ENCODE measurements around the gene GINS1. TPM values are rescaled to one million over a fixed set of nuclear protein-coding genes. Genes with fewer than 3 reads are reported as not detected.

Gene GINS1
- total and polyA plus RNA-seq, 2 of the 8 experiments (the other 6 are each of a cell fraction or from before 2014, with no cell fraction given), result 44.7 to 68.4 TPM

DNA sequence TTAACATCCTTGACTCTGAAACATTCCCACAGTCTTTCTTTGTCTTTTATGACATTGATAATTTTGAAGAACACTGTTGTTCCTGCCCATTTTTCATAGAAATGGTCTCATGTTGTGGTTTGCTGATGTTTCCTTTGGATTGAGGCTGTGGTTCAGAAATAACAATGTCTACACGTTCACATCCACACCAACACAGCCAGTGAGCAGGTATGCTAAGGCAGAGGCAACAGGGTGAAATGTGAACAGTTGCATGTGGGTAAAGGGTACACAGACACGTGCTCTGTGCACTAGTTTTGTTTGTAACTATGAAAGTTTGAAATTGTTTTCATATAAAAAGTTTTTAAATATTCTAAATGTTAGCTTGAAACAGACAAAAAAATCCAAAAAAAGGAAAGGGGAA, 78.4 kb downstream of the GINS1 start (continued):
- TF ChIP-seq, protein P1, sequence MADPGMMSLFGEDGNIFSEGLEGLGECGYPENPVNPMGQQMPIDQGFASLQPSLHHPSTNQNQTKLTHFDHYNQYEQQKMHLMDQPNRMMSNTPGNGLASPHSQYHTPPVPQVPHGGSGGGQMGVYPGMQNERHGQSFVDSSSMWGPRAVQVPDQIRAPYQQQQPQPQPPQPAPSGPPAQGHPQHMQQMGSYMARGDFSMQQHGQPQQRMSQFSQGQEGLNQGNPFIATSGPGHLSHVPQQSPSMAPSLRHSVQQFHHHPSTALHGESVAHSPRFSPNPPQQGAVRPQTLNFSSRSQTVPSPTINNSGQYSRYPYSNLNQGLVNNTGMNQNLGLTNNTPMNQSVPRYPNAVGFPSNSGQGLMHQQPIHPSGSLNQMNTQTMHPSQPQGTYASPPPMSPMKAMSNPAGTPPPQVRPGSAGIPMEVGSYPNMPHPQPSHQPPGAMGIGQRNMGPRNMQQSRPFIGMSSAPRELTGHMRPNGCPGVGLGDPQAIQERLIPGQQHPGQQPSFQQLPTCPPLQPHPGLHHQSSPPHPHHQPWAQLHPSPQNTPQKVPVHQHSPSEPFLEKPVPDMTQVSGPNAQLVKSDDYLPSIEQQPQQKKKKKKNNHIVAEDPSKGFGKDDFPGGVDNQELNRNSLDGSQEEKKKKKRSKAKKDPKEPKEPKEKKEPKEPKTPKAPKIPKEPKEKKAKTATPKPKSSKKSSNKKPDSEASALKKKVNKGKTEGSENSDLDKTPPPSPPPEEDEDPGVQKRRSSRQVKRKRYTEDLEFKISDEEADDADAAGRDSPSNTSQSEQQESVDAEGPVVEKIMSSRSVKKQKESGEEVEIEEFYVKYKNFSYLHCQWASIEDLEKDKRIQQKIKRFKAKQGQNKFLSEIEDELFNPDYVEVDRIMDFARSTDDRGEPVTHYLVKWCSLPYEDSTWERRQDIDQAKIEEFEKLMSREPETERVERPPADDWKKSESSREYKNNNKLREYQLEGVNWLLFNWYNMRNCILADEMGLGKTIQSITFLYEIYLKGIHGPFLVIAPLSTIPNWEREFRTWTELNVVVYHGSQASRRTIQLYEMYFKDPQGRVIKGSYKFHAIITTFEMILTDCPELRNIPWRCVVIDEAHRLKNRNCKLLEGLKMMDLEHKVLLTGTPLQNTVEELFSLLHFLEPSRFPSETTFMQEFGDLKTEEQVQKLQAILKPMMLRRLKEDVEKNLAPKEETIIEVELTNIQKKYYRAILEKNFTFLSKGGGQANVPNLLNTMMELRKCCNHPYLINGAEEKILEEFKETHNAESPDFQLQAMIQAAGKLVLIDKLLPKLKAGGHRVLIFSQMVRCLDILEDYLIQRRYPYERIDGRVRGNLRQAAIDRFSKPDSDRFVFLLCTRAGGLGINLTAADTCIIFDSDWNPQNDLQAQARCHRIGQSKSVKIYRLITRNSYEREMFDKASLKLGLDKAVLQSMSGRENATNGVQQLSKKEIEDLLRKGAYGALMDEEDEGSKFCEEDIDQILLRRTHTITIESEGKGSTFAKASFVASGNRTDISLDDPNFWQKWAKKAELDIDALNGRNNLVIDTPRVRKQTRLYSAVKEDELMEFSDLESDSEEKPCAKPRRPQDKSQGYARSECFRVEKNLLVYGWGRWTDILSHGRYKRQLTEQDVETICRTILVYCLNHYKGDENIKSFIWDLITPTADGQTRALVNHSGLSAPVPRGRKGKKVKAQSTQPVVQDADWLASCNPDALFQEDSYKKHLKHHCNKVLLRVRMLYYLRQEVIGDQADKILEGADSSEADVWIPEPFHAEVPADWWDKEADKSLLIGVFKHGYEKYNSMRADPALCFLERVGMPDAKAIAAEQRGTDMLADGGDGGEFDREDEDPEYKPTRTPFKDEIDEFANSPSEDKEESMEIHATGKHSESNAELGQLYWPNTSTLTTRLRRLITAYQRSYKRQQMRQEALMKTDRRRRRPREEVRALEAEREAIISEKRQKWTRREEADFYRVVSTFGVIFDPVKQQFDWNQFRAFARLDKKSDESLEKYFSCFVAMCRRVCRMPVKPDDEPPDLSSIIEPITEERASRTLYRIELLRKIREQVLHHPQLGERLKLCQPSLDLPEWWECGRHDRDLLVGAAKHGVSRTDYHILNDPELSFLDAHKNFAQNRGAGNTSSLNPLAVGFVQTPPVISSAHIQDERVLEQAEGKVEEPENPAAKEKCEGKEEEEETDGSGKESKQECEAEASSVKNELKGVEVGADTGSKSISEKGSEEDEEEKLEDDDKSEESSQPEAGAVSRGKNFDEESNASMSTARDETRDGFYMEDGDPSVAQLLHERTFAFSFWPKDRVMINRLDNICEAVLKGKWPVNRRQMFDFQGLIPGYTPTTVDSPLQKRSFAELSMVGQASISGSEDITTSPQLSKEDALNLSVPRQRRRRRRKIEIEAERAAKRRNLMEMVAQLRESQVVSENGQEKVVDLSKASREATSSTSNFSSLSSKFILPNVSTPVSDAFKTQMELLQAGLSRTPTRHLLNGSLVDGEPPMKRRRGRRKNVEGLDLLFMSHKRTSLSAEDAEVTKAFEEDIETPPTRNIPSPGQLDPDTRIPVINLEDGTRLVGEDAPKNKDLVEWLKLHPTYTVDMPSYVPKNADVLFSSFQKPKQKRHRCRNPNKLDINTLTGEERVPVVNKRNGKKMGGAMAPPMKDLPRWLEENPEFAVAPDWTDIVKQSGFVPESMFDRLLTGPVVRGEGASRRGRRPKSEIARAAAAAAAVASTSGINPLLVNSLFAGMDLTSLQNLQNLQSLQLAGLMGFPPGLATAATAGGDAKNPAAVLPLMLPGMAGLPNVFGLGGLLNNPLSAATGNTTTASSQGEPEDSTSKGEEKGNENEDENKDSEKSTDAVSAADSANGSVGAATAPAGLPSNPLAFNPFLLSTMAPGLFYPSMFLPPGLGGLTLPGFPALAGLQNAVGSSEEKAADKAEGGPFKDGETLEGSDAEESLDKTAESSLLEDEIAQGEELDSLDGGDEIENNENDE (IDR thresholded peaks at IDR 0.05; ENCODE audit: insufficient replicate concordance, low read length), result no peak
- no peak for TF ChIP-seq POLR2A (IDR thresholded peaks at IDR 0.05; ENCODE audit: control extremely low read depth in 1 of 2, low read depth in 2 of 2, low read length in 2 of 2)
- no peak for TF ChIP-seq PHF8 (conservative IDR thresholded peaks at IDR 0.05; ENCODE audit: low read depth, low read length)

Measured in H1 (cell line).